ENCODE measurements around the gene LAP3. TPM values are rescaled to one million over a fixed set of nuclear protein-coding genes. Genes with fewer than 3 reads are reported as not detected.

Gene LAP3
- total RNA-seq: 10 to 100 TPM; 14.5 to 30.0 (median 19.5) TPM
- polyA plus RNA-seq: 10 to 100 TPM; 10.4 to 18.3 TPM

GRCh38 chr4:17576932-17577664 is at the start of gene LAP3:
TSS of gene LAP3 (plus strand) at chr4:17577198. CDS start at chr4:17577466, 268 bp downstream.
- Histone ChIP-seq H3K4me3 (peak within 1 kb of the TSS; percentile 58 to 85 (median 78)), H3K27me3 (no peaks in the 10 kb centered on the region), H3K36me3 (no peaks in the 10 kb centered on the region), H3K4me1 (peaks cover 0 to 8% (median 5%) of the 10 kb centered on the region in 3 donors), H3K9me3 (no peaks in the 10 kb centered on the region), H3K27ac (peak within 1 kb of the TSS; percentile 66 to 87 (median 82))
- 0% methylated on average over 89 to 91 of the region's 91 CpGs for WGBS, 2 donors
- ATAC-seq (peak; percentile 96 to 99 (median 98)), DNase-seq (peak; percentile 96 to 100 (median 98)), FAIRE-seq (peak; percentile 81)
- no peak for TF ChIP-seq CTCF (IDR thresholded peaks at IDR 0.05)
- intact Hi-C loops (cut with DNase I): no loop called here

- no peak for DNase-seq
- no peak for ATAC-seq
- TF ChIP-seq CTCF (IDR thresholded peaks at IDR 0.05): no peak
- 72 to 86% methylated on average over 10 of the region's 10 CpGs for WGBS, 2 donors
- no peak for FAIRE-seq
- H3K4me1 ChIP-seq: no peaks in the 10 kb centered on the region
- no peaks in the 10 kb centered on the region for H3K9me3 ChIP-seq
- no peak overlapping the region for H3K27ac ChIP-seq
- intact Hi-C loops (cut with DNase I): no loop called here
- no peaks in the 10 kb centered on the region for H3K27me3 ChIP-seq
- H3K4me3 ChIP-seq: no peak overlapping the region
- no peaks in the 10 kb centered on the region for H3K36me3 ChIP-seq
Observed at GRCh38 chr4:17528551-17529165, 48.3 kb upstream of the LAP3 start.

- Histone ChIP-seq H3K27ac (no peak overlapping the region), H3K4me1 (no peaks in the 10 kb centered on the region), H3K36me3 (no peaks in the 10 kb centered on the region), H3K4me3 (no peak overlapping the region), H3K27me3 (no peaks in the 10 kb centered on the region), H3K9me3 (no peaks in the 10 kb centered on the region)
- intact Hi-C loops (cut with DNase I): no loop called here
- DNase-seq (no peak), FAIRE-seq (no peak), ATAC-seq (no peak)
- no peak for TF ChIP-seq CTCF (IDR thresholded peaks at IDR 0.05)
- 43 to 56% methylated on average over 8 of the region's 8 CpGs for WGBS, 2 donors
Observed at GRCh38 chr4:17531538-17532285, 45.3 kb upstream of the LAP3 start.

- intact Hi-C loops (cut with DNase I): no loop called here
- no peaks in the 10 kb centered on the region for H3K9me3 ChIP-seq
- FAIRE-seq (no peak), ATAC-seq (no peak), DNase-seq (no peak)
- 91 to 93% methylated on average over 4 of the region's 4 CpGs for WGBS, 2 donors
- H3K27ac ChIP-seq: no peak overlapping the region
- no peaks in the 10 kb centered on the region for H3K36me3 ChIP-seq
- H3K27me3 ChIP-seq: no peaks in the 10 kb centered on the region
- no peak overlapping the region for H3K4me3 ChIP-seq
- no peaks in the 10 kb centered on the region for H3K4me1 ChIP-seq
- TF ChIP-seq CTCF (IDR thresholded peaks at IDR 0.05): no peak
Observed at GRCh38 chr4:17534705-17535104, 42.3 kb upstream of the LAP3 start.
